ENCODE results near the gene LDAF1. TPM values are rescaled to one million over a fixed set of nuclear protein-coding genes. Genes with fewer than 3 reads are reported as not detected.

The LDAF1 gene
- total RNA-seq, 1 donor from 2014 or later = 22.8 TPM

DNA sequence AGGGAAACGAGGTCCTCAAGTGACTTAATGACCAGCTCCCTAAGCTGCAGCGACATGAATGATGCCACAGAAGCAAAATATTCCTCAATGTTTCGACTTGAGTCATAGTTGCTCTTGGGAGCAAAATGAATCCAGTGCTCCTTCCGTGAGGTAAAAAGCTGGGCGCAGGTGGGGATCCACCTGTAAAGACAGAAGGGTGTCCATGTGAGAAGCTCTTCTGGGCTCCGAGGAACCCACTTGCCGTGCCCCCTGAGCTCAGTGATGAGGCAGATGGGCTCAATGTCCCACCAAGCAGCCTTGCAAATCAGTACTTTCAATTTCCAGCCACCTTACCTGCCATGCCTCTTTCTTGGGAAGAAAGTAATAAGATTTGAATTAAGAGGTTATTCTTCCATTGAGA is 33.3 kb upstream of the LDAF1 start:
- Mint-ChIP-seq H3K4me1 (ENCODE audit: unreplicated experiment) (no peaks in the 10 kb centered on the region), H3K4me3 (no peak overlapping the region), H3K27ac (no peak overlapping the region), H3K9me3 (no peaks in the 10 kb centered on the region), H3K27me3 (peaks cover 8% of the 10 kb centered on the region), H3K36me3 (no peaks in the 10 kb centered on the region)
- TF ChIP-seq, protein P1, sequence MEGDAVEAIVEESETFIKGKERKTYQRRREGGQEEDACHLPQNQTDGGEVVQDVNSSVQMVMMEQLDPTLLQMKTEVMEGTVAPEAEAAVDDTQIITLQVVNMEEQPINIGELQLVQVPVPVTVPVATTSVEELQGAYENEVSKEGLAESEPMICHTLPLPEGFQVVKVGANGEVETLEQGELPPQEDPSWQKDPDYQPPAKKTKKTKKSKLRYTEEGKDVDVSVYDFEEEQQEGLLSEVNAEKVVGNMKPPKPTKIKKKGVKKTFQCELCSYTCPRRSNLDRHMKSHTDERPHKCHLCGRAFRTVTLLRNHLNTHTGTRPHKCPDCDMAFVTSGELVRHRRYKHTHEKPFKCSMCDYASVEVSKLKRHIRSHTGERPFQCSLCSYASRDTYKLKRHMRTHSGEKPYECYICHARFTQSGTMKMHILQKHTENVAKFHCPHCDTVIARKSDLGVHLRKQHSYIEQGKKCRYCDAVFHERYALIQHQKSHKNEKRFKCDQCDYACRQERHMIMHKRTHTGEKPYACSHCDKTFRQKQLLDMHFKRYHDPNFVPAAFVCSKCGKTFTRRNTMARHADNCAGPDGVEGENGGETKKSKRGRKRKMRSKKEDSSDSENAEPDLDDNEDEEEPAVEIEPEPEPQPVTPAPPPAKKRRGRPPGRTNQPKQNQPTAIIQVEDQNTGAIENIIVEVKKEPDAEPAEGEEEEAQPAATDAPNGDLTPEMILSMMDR (conservative IDR thresholded peaks at IDR 0.05) = no peak
- DNase-seq (ENCODE audit: extremely low spot score, unreplicated experiment) = no peak

GRCh38 chr16:21126518-21126917 is 32.0 kb upstream of the LDAF1 start:
- Mint-ChIP-seq H3K27me3 (peaks cover 12% of the 10 kb centered on the region), H3K4me3 (no peak overlapping the region), H3K36me3 (no peaks in the 10 kb centered on the region), H3K9me3 (no peaks in the 10 kb centered on the region), H3K4me1 (ENCODE audit: unreplicated experiment) (no peaks in the 10 kb centered on the region), H3K27ac (no peak overlapping the region)
- DNase-seq (ENCODE audit: extremely low spot score, unreplicated experiment) = no peak
- TF ChIP-seq, protein P1 (conservative IDR thresholded peaks at IDR 0.05) = no peak

DNA sequence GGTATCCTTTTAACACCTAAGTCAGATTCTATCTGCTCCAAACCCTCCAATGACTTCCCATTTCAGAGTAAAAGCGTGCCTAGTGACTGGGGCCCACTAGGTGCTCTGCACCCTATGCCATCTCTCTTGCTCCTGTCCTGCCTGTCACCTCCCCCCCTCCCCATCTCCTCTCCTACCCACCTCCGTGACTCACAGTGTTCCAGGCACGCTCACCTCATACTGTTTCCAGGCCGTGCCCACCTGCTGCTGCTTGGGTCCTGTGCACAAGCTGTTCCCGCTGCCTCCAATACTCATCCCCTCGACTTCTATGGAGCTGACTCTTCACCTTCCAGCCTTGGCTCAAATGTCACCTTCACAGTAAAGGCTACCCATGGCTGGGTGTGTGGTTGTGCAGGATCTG is 29.5 kb upstream of the LDAF1 start:
- TF ChIP-seq, protein P1 (conservative IDR thresholded peaks at IDR 0.05) = no peak
- Mint-ChIP-seq H3K27me3 (peaks cover 20% of the 10 kb centered on the region), H3K27ac (no peak overlapping the region)

GRCh38 chr16:21130811-21131210 is 27.7 kb upstream of the LDAF1 start:
- H3K27ac Mint-ChIP-seq = no peak overlapping the region
- TF ChIP-seq, protein P1 (conservative IDR thresholded peaks at IDR 0.05) = no peak
- no peaks in the 10 kb centered on the region for H3K36me3 Mint-ChIP-seq
- no peaks in the 10 kb centered on the region for H3K9me3 Mint-ChIP-seq
- no peak for DNase-seq (ENCODE audit: extremely low spot score, unreplicated experiment)
- H3K4me3 Mint-ChIP-seq = no peak overlapping the region
- H3K27me3 Mint-ChIP-seq = peaks cover 15% of the 10 kb centered on the region
- no peaks in the 10 kb centered on the region for H3K4me1 Mint-ChIP-seq (ENCODE audit: unreplicated experiment)

More for the DNA sequence above, 29.5 kb upstream of the LDAF1 start:
- no peak overlapping the region for H3K4me3 Mint-ChIP-seq
- no peak for DNase-seq (ENCODE audit: extremely low spot score, unreplicated experiment)
- H3K4me1 Mint-ChIP-seq (ENCODE audit: unreplicated experiment) = no peaks in the 10 kb centered on the region
- H3K36me3 Mint-ChIP-seq = no peaks in the 10 kb centered on the region
- H3K9me3 Mint-ChIP-seq = no peaks in the 10 kb centered on the region

GRCh38 chr16:21134053-21134452 is 24.4 kb upstream of the LDAF1 start:
- TF ChIP-seq, protein P1 (conservative IDR thresholded peaks at IDR 0.05) = no peak
- no peak overlapping the region for H3K4me3 Mint-ChIP-seq
- H3K4me1 Mint-ChIP-seq (ENCODE audit: unreplicated experiment) = peaks cover 7% of the 10 kb centered on the region
- DNase-seq (ENCODE audit: extremely low spot score, unreplicated experiment) = no peak
- no peaks in the 10 kb centered on the region for H3K9me3 Mint-ChIP-seq
- H3K36me3 Mint-ChIP-seq = no peaks in the 10 kb centered on the region
- no peak overlapping the region for H3K27ac Mint-ChIP-seq
- peaks cover 11% of the 10 kb centered on the region for H3K27me3 Mint-ChIP-seq

DNA sequence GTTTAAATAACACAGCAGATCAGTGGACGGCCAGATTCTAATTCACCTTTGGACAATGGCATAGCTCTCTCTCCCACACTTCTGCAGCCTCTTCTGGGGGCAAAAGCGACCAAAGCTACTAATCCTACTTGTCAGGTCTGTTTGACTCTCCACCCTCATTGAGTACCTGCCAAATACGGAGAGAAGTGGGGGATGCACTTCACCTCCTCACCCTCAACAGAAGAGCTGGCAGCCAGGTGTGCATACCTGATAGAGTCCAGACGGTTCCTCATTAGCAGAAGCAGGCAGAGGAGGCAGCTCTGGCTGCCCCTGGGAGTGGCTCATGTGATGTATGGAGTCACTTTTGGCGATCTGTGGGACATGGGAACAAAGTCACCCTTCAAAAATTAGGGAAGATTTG is 12.7 kb upstream of the LDAF1 start:
- H3K4me3 Mint-ChIP-seq = no peak overlapping the region
- H3K27ac Mint-ChIP-seq = no peak overlapping the region
- DNase-seq (ENCODE audit: extremely low spot score, unreplicated experiment) = no peak
- peaks cover 20% of the 10 kb centered on the region for H3K27me3 Mint-ChIP-seq
- TF ChIP-seq, protein P1 (conservative IDR thresholded peaks at IDR 0.05) = no peak
- H3K9me3 Mint-ChIP-seq = peaks cover 4% of the 10 kb centered on the region
- H3K36me3 Mint-ChIP-seq = no peaks in the 10 kb centered on the region
- no peaks in the 10 kb centered on the region for H3K4me1 Mint-ChIP-seq (ENCODE audit: unreplicated experiment)

All from type B pancreatic cell (in vitro differentiated cells).